Colonic mucosa (tissue), 4 donors: ENCODE data around the gene RAPGEF4. TPM values are rescaled to one million over a fixed set of nuclear protein-coding genes. Genes with fewer than 3 reads are reported as not detected.

Experiments
- DNase-seq: peaks from one replicate; pipeline ENCODE4 v3.0.0-alpha.2; 2020
- H3K27ac ChIP-seq: fragments of 200-600 bp; one replicate; pipeline ENCODE4 v1.8.0; 2021
- H3K27me3 ChIP-seq: fragments of 200-600 bp; one replicate; pipeline ENCODE4 v1.8.0; 2021
- H3K36me3 ChIP-seq: fragments of 200-600 bp; one replicate; pipeline ENCODE4 v1.8.0; 2021
- H3K4me1 ChIP-seq: fragments of 200-600 bp; one replicate; pipeline ENCODE4 v1.8.0; 2021; ENCODE audit warnings: mild to moderate bottlenecking
- H3K4me3 ChIP-seq: fragments of 200-600 bp; one replicate; pipeline ENCODE4 v1.8.0; 2021
- H3K9ac ChIP-seq, 2 donors: one replicate each; pipeline ENCODE4 v1.7.0; 2013; ENCODE audit warnings: control low read depth in 2 of 2, low read depth in 2 of 2, low read length in 2 of 2
- H3K9me3 ChIP-seq: fragments of 200-600 bp; one replicate; pipeline ENCODE4 v1.8.0; 2021
- CTCF ChIP-seq: fragments of 200-600 bp; IDR thresholded peaks from one replicate; pipeline ENCODE4 v1.8.0; 2022; ENCODE audit warnings: antibody characterized with exemption, mild to moderate bottlenecking
- intact Hi-C: fragments of 100-400 bp; cut with DNase I; formaldehyde crosslinking; loops from one replicate; pipeline ENCODE4 v1.14.1; 2022
- total RNA-seq, 2 donors: library from RNA; stranded (reverse); fragmentation: NEBNext Ultra II Directional in 1 of 2; extraction: Animal tissue kit (Norgen Biotek cat#: 25700) in 1 of 2; gene quantifications; one replicate each; pipeline ENCODE4 v1.2.1, GENCODE V29; 2021
- donor health status: healthy.
- donor health status: DM: no; HTN: no; CAD: no.
- donor health status: DM: no; HTN: no; CAD: no.

RAPGEF4 gene
- total RNA-seq, 2 donors from 2014 or later: 1.3 to 1.5 TPM

GRCh38 chr2:172996387-172996961 is 260.8 kb downstream of the RAPGEF4 start:
- H3K9me3 ChIP-seq: no peaks in the 10 kb centered on the region
- no peaks in the 10 kb centered on the region for H3K27me3 ChIP-seq
- intact Hi-C loops: no loop called here
- H3K4me3 ChIP-seq: no peak overlapping the region
- TF ChIP-seq CTCF: no peak
- H3K36me3 ChIP-seq: no peaks in the 10 kb centered on the region
- no peak overlapping the region for H3K27ac ChIP-seq
- no peak overlapping the region for H3K9ac ChIP-seq
- no peaks in the 10 kb centered on the region for H3K4me1 ChIP-seq
- no peak for DNase-seq

- no peak overlapping the region for H3K27ac ChIP-seq
- no peaks in the 10 kb centered on the region for H3K4me1 ChIP-seq
- no peaks in the 10 kb centered on the region for H3K36me3 ChIP-seq
- intact Hi-C loops: no loop called here
- H3K4me3 ChIP-seq: no peak overlapping the region
- H3K27me3 ChIP-seq: no peaks in the 10 kb centered on the region
- H3K9me3 ChIP-seq: no peaks in the 10 kb centered on the region
- no peak for DNase-seq
- no peak for TF ChIP-seq CTCF
- H3K9ac ChIP-seq: no peak overlapping the region
Measured at GRCh38 chr2:172997031-172997430, 261.4 kb downstream of the RAPGEF4 start.

GRCh38 chr2:172998547-172999272 is 263.1 kb downstream of the RAPGEF4 start:
- no peaks in the 10 kb centered on the region for H3K4me1 ChIP-seq
- DNase-seq: no peak
- H3K36me3 ChIP-seq: no peaks in the 10 kb centered on the region
- no peaks in the 10 kb centered on the region for H3K9me3 ChIP-seq
- no peak overlapping the region for H3K4me3 ChIP-seq
- H3K27ac ChIP-seq: no peak overlapping the region
- intact Hi-C loops: no loop called here
- no peak for TF ChIP-seq CTCF
- no peak overlapping the region for H3K9ac ChIP-seq
- no peaks in the 10 kb centered on the region for H3K27me3 ChIP-seq

GRCh38 chr2:172999641-173000386 is 264.2 kb downstream of the RAPGEF4 start:
- no peak overlapping the region for H3K27ac ChIP-seq
- intact Hi-C loops: no loop called here
- H3K4me1 ChIP-seq: no peaks in the 10 kb centered on the region
- TF ChIP-seq CTCF: no peak
- H3K27me3 ChIP-seq: no peaks in the 10 kb centered on the region
- no peak for DNase-seq
- no peaks in the 10 kb centered on the region for H3K36me3 ChIP-seq
- H3K4me3 ChIP-seq: no peak overlapping the region
- no peaks in the 10 kb centered on the region for H3K9me3 ChIP-seq
- H3K9ac ChIP-seq: no peak overlapping the region

GRCh38 chr2:173001664-173002604 is 266.3 kb downstream of the RAPGEF4 start:
- Histone ChIP-seq H3K27ac (no peak overlapping the region), H3K9ac (no peak overlapping the region), H3K4me1 (no peaks in the 10 kb centered on the region), H3K27me3 (no peaks in the 10 kb centered on the region), H3K36me3 (no peaks in the 10 kb centered on the region), H3K9me3 (no peaks in the 10 kb centered on the region), H3K4me3 (no peak overlapping the region)
- DNase-seq: no peak
- intact Hi-C loops: no loop called here
- TF ChIP-seq CTCF: no peak
